Head of caudate nucleus (tissue), 42 donors: ENCODE data around the gene C2CD3.

Source experiments
- DNase-seq, 42 donors: peaks; one replicate each; pipeline versions ENCODE4 v3.0.0 to v3.0.0-alpha.2; 2020 to 2021; ENCODE audit warnings: mixed read lengths in 7 of 42
- intact Hi-C: fragments of 100-400 bp; cut with DNase I; formaldehyde crosslinking; loops from one replicate; pipeline ENCODE4 v1.15.0; 2022

The C2CD3 gene

DNA sequence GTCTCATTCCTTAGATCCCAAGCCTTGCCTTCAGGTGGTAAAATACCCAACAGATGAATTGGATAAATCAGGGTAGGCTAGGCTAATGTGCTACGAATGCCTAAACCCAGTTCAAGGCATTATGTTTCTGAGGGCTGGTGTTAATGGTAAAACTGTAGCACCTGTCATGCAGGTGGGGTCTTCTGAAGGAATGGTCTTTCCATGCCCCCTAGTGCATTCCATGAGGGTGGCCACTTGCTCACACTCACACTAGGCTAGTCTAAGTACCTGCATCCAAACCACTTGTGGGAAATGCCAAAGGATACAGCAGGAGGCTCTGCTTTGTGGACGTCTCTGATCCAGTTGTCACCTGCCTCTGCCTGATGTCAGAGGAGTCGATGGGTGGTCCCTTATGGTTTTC, 137.8 kb downstream of the C2CD3 start:
- no peak for DNase-seq
- intact Hi-C loops: no loop called here

DNA sequence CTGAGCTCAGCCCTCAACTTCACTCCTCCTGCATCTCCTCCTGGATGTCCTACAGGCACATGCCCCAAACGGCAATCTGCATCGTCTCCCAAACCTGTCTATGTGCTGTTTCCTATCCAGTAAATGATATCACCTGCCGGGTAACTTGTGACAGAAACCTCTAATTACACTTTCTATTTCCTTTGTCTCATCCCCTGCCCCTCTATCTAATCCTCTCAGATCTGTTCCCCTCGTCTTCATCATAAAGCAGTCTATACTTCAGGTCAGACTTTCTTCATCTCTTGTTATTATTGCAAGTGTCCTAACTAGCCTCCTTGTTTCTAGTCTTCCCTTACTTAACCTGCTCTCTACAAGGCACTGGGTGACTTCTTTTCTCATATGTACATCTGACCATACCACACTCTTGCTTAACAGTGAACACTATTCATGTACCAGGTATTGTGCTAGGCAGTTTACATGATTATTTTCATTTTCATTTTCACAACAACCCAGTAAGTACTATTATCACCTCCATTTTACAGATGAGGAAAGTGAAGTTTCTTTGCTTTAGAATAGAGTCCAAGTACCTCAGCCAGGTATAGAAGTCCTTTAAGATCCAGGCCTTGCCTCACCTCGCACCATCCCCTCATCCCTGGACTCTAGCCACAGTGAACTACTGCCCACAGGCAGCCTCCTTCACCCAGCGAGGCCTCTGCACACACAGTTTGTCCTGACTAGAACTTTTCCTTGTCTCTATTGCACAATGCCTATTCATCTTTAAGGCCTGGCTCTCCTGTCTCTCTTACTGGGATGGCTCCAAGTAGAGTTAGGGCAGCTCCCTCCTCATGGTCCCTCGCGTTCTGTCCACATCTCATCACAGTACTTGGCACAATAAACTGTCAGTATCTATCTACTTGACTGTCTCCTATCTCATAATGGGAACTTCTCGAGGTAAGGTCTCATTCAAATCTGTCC, 139.8 kb downstream of the C2CD3 start:
- no peak for DNase-seq
- intact Hi-C loops: no loop called here

DNA sequence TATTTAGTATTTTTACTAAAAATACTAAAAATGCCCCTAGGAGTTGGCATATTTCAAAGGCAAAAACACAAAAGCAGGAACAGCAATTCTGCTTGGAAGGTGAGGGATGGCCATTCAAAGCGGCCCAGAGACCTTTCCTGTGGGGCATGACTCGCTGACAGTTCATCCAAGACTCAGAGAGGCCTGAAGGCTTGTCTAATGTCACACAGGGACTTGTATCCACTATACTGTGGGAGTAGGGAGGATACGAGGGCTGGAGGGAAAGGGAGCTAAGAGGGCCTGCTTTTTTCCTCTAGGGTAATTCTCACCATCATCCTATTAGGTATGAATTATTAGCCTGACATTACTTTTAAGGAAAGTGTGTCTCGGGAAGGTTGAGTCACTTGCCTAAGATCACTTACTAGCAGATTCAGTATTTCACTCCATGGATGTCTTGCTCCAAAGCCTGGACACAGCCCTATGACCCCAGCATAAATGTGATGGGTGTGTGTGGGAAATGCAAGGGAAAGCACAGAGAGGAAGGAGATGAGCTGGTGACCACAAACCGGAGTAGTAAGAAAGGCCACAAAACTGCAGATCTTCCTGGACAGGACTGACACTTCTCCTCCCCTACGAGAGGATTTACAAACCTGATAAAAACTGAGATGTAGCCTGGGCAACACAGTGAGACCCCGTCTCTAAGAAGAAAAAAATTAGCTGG, 145.2 kb downstream of the C2CD3 start:
- no peak for DNase-seq
- intact Hi-C loops: no loop called here

DNA sequence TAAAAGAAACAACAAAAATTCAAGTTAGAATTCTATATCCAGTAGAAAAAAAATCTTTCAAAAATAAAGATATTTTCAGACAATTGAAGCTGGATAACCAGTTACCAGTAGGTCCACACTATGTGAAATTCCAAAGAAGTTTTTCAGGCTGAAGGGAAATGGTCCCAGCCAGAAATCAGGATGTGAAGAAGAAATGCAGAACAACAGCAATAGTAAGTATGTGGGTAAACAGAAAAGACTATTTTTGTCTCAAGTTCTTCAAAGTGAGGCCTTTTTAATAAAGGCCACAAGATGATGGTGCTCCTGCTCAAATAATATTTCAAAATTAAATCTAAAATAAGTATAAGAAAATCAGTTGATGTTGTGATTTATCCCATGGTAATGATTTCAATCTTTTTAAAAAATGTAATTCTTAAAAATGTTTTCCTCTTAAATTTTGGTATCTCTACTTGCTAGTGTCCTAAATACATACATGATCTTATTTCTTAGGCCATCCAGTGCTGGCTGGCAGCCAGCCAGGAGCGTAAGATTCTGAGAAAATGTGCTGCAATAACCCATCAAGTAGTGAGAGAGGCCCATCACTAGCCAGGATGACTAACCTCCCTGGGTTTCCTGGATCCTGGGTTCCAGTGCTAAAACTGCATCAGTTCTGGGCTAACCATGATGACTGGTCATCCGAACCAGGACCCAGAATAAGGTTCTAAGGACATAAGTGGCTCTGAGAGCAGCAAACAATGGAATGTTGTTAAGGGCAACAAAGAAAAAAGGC, 146.4 kb downstream of the C2CD3 start:
- DNase-seq: no peak
- intact Hi-C loops: no loop called here

DNA sequence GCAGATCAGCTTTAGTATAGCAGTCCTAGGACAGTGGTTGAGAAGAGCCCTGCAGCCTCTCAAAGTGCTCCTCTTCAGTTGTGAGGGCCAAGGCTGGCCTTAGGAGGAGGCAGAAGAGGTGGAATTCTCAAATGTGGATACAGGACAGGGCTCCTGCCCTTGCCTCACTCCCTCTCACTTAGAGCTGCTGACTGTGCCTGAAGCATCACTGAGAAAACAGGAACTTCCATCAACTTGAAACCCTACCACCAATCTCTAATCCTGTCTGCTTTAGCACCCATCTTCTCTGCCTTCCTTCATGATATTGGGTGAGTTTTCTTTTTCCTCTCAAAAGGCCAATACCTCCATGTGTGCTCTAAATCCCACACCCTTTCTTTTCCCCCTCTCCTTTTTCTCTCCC, 147.5 kb downstream of the C2CD3 start:
- intact Hi-C loops: no loop called here
- DNase-seq: no peak

DNA sequence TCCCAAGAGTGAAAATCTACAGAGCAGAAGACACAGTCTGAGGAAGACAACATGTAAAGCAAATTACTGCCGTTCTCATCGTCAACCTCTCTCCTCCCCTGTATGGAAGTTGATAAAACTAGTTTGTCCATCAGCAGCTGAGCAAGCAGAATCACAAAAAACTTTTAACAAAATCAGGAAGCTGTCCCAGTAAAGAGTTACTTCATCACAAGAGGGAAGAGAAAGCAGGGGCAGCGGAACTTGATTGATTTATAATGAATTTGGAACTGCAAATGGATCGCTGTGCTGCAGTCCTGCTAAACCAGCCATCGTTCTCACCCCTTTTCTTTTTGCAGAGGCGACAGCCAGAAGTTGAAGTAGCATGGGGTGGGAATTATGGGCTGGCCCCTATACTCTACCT, 148.3 kb downstream of the C2CD3 start:
- intact Hi-C loops: no loop called here
- no peak for DNase-seq

DNA sequence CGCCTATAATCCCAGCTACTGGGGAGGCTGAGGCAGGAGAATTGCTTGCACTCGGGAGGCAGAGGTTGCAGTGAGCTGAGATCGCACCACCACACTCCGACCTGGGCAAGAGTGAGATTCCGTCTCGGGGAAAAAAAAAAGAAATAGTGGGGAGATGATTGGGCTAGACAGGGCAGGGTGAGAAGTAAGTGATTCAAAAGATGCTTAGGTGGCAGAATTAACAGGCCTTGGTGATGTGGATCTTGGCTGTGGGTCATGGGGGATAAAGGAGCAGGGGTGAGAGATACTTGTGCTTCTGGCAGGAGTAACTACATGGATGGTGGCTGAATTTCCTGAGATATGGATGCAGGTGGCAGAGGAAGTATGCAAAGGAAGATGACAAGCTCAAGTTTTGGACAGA, 148.8 kb downstream of the C2CD3 start:
- DNase-seq: no peak
- intact Hi-C loops: no loop called here

DNA sequence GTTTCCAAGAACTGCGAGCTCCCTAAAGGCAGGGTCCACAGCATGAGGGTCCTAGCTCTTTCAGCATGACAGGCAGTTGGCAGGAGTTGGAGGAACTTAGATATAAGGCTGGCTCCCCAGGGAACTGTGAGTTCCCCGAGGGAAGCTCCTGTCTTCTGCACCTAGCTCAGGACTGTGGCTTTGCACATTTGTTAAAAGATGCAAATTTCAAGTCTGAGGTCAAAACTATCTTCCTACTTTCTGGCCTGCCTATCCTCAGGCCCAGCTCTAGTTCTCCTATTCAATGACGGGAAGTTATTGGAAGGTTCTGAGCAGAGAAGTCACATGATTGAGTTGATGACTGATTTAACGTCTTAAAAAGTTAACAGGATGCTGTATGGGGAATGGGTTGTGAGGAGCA, 150.3 kb downstream of the C2CD3 start:
- intact Hi-C loops: no loop called here

DNA sequence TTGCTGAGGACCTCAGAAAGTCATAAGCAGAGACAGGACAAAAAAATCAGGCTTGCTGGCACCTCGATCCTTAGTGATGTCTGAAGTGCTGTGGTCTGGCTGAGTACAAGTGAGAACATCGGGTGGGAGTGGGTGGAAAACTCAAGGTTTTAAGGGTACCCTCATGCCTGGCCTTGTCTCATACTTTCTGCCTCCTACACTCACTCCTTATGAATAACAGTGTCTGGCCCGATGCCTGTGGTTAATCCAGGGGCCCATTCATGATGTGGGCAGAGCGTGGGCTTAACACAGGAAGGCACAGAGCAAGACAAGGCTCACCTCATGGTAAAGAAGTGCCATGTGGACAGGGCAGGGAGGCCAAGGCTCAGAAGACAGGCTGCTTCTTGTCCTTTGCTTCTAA, 150.9 kb downstream of the C2CD3 start:
- intact Hi-C loops: no loop called here
- no peak for DNase-seq

More for the DNA sequence above, 150.3 kb downstream of the C2CD3 start:
- DNase-seq: no peak

DNA sequence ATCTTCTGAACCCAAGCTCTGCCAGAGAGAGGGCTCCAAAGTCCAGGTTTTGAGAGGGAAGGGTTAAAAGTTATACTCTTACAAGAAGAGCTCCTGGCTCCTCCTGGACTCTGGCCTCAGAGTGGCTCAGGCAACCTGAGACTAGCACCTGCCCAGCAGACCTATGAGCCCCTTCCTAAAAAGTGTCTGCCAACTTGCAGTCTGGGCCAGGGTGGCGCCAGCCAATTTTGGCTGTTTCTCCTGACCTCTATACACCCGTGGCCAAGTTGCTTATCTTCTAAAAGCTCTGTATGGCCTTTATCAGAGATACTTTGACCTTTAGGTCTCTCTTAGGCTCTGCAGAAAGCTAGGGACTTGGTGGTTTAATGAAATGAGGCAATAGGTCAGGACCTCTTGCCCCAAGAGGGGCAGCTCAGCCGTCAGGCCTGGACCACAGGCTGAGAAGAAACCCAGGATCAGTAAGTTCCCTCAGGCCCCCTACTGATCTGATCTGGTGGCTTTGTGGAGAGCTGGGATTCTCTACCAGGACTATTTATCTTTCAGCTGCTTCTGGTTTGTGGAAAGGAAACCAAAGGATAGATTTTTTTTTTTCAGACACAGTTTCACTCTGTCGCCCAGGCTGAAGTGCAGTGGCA, 151.6 kb downstream of the C2CD3 start:
- DNase-seq: no peak
- intact Hi-C loops: no loop called here

DNA sequence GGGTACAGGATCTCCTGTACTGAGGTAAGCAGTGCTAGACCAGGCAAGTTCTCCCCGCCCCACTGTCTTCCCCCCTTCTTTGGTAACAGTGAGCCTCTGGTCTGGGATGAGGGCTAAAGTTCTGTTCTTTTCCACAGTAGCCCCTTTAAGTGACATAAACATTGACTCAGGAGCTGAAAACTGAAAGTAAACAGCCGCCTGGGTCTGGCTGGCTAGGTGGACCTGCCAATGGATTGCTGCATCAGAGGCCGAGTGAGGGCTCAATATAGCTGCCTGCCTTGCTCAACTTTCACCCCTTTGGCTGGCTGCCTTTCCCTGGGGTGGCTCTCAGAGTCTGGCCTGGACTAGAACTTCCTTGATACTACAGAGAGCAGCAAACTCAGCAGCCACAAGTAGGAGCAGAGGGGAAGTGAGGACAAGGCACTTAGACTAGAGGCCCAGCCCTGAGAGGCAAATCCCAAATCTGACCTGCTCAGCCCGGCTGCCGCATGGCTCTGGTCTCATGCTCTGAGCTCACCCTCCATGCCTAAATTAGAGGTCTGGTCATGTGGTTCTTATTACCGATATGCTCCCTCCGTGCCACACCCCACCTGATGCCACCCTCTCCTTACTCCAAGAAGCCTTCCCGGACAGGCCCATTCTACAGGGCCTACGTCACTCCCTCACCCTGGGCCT, 152.3 kb downstream of the C2CD3 start:
- DNase-seq: peak in 41 of 42 donors; percentile 31 to 89 (median 64)
- intact Hi-C loops: no loop called here

DNA sequence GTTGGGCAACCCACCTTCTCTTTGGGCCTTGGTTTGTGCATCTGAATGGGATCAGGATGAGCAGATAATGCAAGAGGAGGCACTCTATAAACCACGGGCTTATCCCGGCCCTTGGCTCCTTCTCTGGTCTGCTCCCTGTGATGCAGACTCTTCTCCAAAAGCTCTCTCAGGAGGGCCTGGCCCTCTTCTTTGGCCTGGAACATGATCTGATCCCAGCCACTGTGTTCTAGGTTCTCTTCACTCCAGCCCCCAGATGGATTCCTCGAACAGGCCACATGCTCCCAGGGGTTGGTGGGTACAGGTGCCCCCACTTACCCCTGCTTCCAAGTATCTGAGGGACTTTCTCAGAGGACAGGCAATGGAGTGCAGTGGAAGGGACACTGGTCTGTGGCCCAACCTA, 153.2 kb downstream of the C2CD3 start:
- no peak for DNase-seq
- intact Hi-C loops: no loop called here

DNA sequence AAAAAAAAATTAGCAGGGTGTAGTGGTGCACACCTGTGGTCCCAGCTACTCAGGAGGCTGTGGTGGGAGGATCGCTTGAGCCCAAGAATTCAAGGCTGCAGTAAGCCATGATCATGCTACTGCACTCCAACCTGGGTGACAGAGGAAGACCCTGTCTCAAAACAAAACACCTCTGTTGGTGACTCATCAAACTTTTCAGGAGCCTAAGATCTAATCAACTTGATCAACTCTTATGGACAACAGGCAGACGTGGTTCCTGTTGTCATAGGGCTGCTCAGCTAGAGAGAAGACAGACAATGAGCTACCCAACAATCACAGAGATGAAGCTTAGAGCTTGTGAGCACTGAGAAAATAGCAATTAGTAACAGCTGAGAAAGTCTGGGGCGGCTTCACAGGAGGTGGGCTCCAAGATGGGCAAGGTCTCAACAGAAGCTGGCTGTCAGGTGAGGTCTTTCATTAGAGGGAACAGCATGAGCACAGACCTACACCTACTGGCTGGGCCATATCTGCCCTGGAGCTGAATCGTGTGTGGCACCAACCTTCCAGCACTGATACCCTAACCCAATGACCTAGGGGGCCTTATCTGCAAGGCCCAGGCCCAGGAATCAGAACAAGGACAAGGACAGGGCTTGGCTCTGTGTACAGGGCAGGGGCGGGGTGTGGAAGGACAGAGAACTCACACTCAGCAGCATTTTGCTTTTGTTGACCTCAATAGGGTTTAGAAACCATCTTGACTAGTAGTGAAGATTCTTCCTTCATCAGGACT, 154.7 kb downstream of the C2CD3 start:
- intact Hi-C loops: no loop called here

DNA sequence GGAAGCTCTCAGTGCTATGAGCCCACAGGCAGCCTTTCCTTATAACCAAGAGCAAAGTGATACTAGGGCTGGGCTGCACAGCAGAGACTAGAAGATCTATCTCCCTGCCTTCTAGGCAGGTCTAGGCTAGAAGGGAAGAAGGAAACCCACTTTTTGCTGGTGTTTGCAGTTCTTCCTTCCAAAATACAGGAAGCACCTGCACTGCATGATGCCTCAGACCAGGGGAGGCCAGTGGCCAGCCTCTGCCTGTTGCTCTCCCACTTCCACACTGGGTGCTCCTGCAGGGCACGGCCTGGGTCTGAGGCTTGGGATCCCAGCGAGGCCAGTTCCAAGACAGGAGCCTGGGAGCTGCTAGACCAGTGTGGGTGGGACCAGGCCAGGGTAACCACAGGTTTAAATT, 155.9 kb downstream of the C2CD3 start:
- intact Hi-C loops: no loop called here
- no peak for DNase-seq

More for the DNA sequence above, 154.7 kb downstream of the C2CD3 start:
- DNase-seq: no peak

DNA sequence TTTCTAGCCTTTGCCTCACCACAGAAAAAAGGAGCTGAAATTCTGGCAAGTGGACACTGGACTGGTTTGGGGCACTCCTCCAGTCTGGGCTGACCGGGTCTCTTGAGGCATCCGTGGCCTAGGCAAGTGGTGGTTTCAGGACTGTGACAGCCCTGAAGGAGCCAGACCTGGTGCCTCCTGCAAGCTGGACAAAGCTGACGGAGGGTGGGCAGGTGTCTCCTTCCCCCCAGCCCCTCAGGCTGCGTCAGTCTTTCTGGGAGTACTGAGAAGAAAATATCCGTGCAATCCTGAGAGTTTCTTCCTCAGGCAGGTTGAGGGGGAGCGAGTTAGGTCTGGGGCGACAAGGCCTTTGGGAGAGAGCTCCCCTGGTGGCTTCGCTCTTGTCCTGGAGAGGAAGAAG, 157.7 kb downstream of the C2CD3 start:
- intact Hi-C loops: no loop called here
- no peak for DNase-seq

DNA sequence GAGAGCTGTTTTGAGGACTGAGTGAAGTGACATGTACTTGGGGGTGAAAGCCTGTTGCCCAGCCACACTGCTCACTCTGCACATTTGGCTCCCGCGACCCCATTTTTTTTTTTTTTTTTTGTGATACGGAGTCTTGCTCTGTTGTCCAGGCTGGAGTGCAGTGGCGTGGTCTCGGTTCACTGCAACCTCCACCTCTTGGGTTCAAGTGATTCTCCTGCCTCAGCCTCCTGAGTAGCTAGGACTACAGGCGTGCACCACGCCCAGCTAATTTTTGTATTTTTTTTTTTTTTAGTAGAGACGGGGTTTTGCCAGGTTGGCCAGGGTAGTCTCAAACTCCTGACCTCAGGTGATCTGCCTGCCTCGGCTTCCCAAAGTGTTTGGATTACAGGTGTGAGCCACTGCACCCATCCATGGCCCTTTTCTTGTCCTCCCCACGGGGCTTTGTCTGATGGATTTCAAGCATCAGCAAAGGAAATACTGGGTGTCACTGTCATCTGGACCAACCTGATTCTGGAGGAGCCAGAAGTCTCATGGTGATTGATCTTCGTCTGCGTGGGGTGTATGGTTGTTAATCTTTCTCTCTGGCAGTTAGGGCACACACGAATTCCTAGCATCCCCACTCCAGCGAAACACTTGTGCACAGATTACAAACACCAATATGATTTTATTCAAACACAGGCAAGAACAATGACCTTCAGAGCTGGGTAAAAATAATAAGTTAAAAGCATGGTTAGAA, 158.6 kb downstream of the C2CD3 start:
- intact Hi-C loops: no loop called here
- DNase-seq: no peak

DNA sequence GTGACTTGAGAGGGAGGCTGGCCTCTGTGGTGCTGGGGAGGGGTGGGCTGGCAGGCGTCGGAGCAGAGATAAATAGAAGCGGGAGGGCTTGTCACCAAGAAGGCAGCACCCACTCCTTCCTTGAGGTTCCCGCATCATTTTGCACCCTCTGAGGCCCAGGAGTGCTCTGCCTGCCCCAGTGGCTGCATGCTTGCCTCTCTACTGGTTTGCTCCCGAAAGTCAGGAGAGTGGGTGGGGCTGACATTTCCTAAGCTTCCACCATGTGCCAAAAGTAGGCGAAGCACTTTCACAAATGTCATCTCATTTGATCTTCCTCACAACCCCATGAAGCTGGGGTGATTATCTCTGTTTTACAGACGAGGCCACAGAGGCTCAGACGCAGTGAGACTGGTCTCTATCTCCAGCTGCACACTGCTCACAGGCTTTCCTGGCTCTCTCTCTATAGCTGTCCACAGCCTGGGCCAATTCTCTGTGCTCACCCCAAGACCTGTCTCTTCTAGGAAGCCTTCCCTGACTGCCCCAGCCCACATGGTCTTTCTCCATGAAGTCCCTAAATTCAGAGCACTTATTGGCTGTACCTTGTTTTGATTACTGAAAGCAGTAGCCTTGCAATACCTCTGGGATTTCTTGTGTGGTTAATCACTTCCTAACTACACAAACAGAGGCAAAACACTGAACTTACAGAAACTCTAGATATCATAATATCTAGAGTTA, 159.3 kb downstream of the C2CD3 start:
- peak in 2 of 42 donors; percentile 28 to 35 for DNase-seq

More for the DNA sequence above, 159.3 kb downstream of the C2CD3 start:
- intact Hi-C loops: no loop called here
